HepG2 (cell line): Measurements from ENCODE around the gene STX1B. TPM values are rescaled to one million over a fixed set of nuclear protein-coding genes. Genes with fewer than 3 reads are reported as not detected.

Experiments used
- ERF ChIP-seq: IDR thresholded peaks from 2 replicates; pipeline ENCODE4 v1.6.1; 2018; ENCODE audit warnings: missing biosample characterization, missing genetic modification reagents
- MLLT10 ChIP-seq: sonication (generic); formaldehyde crosslinking; IDR thresholded peaks from 2 replicates; pipeline ENCODE4 v1.4.0; 2020; ENCODE audit warnings: missing genetic modification reagents
- NAIF1 ChIP-seq: sonication (generic); formaldehyde crosslinking; IDR thresholded peaks from 2 replicates; pipeline ENCODE4 v1.5.0; 2020; ENCODE audit warnings: mild to moderate bottlenecking, missing genetic modification reagents, borderline replicate concordance
- NFKBIZ ChIP-seq: IDR thresholded peaks from 2 replicates; pipeline ENCODE4 v1.6.1; 2018; ENCODE audit warnings: missing genetic modification reagents, missing compliant biosample characterization
- PPARG ChIP-seq: conservative IDR thresholded peaks from 2 replicates; pipeline ENCODE4 v1.6.1; 2016; ENCODE audit warnings: missing biosample characterization, missing genetic modification reagents
- SKI ChIP-seq: fragments of 450-650 bp; IDR thresholded peaks from one replicate; pipeline ENCODE4 v1.6.1; 2018; ENCODE audit warnings: mild to moderate bottlenecking; ENCODE audit not compliant: partially characterized antibody
- SMC3 ChIP-seq: IDR thresholded peaks from 2 replicates; pipeline ENCODE4 v1.6.1; 2011; ENCODE audit warnings: low read length, improper control_type of control experiment
- ZNF138 ChIP-seq: sonication (generic); formaldehyde crosslinking; IDR thresholded peaks from 2 replicates; pipeline ENCODE4 v1.5.0; 2020; ENCODE audit warnings: mild to moderate bottlenecking, low read depth, missing genetic modification reagents
- ZNF224 ChIP-seq: sonication (generic); formaldehyde crosslinking; IDR thresholded peaks from 2 replicates; pipeline ENCODE4 v1.5.0; 2020; ENCODE audit warnings: mild to moderate bottlenecking, missing genetic modification reagents
- ZNF253 ChIP-seq: sonication (generic); formaldehyde crosslinking; IDR thresholded peaks from 2 replicates; pipeline ENCODE4 v1.8.0; 2022; ENCODE audit warnings: mild to moderate bottlenecking, missing genetic modification reagents, borderline replicate concordance
- ZNF256 ChIP-seq: sonication (generic); formaldehyde crosslinking; conservative IDR thresholded peaks from 2 replicates; pipeline ENCODE4 v1.4.0; 2020; ENCODE audit warnings: missing genetic modification reagents
- ZNF33B ChIP-seq: sonication (generic); formaldehyde crosslinking; IDR thresholded peaks from 2 replicates; pipeline ENCODE4 v1.5.1; 2020; ENCODE audit warnings: mild to moderate bottlenecking, missing genetic modification reagents
- ZNF839 ChIP-seq: sonication (generic); formaldehyde crosslinking; IDR thresholded peaks from 2 replicates; pipeline ENCODE4 v1.4.0; 2020; ENCODE audit warnings: missing genetic modification reagents, mild to moderate bottlenecking, borderline replicate concordance
- polyA plus RNA-seq, 8 experiments: library from polyadenylated mRNA; depleted of rRNA in 3 of 8; stranded (reverse) in 7 of 8; unstranded in 1 of 8; fragments of >200 nt; fragmentation: Illumina TruSeq in 4 of 8; extraction: Trizol in 4 of 8; gene quantifications; 2 replicates each; pipeline versions ENCODE4 v1.2.1 to v1.2.3, GENCODE V29; 2011 to 2016; ENCODE audit warnings: low read depth in 4 of 8, missing spikeins in 1 of 8, mixed read lengths in 1 of 8; ENCODE audit not compliant: insufficient read depth in 1 of 8
- total RNA-seq, 5 experiments: library from RNA; depleted of rRNA; stranded (reverse); fragments of >200 nt; fragmentation: Illumina TruSeq; extraction: Trizol; gene quantifications; 2 replicates each; pipeline ENCODE4 v1.2.3, GENCODE V29; 2016; ENCODE audit warnings: low read depth in 1 of 5
- TF ChIP-seq, protein P1 (sequence below): sonication (generic); formaldehyde crosslinking; IDR thresholded peaks from 2 replicates; pipeline ENCODE4 v1.5.0; 2020; ENCODE audit warnings: mild to moderate bottlenecking, missing genetic modification reagents, moderate library complexity
- TF ChIP-seq, protein P2 (sequence below): IDR thresholded peaks from 2 replicates; pipeline ENCODE4 v1.6.1; 2016; ENCODE audit warnings: missing biosample characterization, missing genetic modification reagents, low read depth
- TF ChIP-seq, protein P3 (sequence below): sonication (generic); formaldehyde crosslinking; IDR thresholded peaks from 2 replicates; pipeline ENCODE4 v1.4.0; 2020; ENCODE audit warnings: missing genetic modification reagents
- TF ChIP-seq, protein P4 (sequence below): sonication (generic); formaldehyde crosslinking; IDR thresholded peaks from 2 replicates; pipeline ENCODE4 v1.4.0; 2020; ENCODE audit warnings: missing genetic modification reagents
- TF ChIP-seq, protein P5 (sequence below): sonication (generic); formaldehyde crosslinking; IDR thresholded peaks from 2 replicates; pipeline ENCODE4 v1.4.0; 2020; ENCODE audit warnings: mild to moderate bottlenecking, missing genetic modification reagents
- TF ChIP-seq, protein P6 (sequence below): IDR thresholded peaks from 2 replicates; pipeline ENCODE4 v1.6.1; 2016; ENCODE audit warnings: low read depth
- TF ChIP-seq, protein P7 (sequence below): sonication (generic); formaldehyde crosslinking; IDR thresholded peaks from 2 replicates; pipeline ENCODE4 v1.4.0; 2020; ENCODE audit warnings: mild to moderate bottlenecking, missing genetic modification reagents

The STX1B gene
- total and polyA plus RNA-seq, 2 of the 13 experiments (the other 11 are each of a cell fraction or from before 2014, with no cell fraction given): 2.1 to 3.0 TPM

DNA sequence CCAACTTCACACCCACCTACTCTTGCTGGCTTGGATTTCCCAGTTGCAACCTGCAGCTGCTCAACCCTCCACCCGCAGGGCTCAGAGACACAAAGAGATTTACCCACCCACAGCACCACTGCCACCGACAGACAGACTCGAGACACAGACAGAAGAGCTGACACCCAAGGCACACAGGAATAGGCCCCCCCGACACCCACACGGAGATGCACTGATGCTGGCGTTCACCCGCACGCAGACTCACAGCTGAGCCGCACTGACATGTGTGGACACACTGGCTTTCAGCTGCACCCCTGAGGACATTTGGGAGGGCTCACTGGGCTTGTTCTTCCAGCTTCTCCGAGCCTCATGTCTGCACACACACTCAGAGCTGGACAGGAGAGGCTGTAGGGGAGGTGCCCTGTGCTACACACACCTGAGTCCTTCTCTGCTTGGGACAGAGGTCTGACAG is 8.2 kb downstream of the STX1B start (continued):
- TF ChIP-seq, protein P1, sequence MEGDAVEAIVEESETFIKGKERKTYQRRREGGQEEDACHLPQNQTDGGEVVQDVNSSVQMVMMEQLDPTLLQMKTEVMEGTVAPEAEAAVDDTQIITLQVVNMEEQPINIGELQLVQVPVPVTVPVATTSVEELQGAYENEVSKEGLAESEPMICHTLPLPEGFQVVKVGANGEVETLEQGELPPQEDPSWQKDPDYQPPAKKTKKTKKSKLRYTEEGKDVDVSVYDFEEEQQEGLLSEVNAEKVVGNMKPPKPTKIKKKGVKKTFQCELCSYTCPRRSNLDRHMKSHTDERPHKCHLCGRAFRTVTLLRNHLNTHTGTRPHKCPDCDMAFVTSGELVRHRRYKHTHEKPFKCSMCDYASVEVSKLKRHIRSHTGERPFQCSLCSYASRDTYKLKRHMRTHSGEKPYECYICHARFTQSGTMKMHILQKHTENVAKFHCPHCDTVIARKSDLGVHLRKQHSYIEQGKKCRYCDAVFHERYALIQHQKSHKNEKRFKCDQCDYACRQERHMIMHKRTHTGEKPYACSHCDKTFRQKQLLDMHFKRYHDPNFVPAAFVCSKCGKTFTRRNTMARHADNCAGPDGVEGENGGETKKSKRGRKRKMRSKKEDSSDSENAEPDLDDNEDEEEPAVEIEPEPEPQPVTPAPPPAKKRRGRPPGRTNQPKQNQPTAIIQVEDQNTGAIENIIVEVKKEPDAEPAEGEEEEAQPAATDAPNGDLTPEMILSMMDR (CRISPR knock-in tag): peak; percentile 0; the same call in 1 of the 2 replicates
- TF ChIP-seq, protein P2, sequence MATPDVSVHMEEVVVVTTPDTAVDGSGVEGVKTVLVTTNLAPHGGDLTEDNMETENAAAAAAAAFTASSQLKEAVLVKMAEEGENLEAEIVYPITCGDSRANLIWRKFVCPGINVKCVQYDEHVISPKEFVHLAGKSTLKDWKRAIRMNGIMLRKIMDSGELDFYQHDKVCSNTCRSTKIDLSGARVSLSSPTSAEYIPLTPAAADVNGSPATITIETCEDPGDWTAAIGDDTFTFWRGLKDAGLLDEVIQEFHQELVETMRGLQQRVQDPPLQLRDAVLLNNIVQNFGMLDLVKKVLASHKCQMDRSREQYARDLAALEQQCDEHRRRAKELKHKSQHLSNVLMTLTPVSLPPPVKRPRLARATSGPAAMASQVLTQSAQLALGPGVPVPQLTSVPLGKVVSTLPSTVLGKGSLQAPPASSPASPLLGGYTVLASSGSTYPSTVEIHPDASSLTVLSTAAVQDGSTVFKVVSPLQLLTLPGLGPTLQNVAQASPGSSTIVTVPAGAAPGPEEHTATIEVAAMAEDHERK (CRISPR knock-in tag): no peak
- TF ChIP-seq, protein P3, sequence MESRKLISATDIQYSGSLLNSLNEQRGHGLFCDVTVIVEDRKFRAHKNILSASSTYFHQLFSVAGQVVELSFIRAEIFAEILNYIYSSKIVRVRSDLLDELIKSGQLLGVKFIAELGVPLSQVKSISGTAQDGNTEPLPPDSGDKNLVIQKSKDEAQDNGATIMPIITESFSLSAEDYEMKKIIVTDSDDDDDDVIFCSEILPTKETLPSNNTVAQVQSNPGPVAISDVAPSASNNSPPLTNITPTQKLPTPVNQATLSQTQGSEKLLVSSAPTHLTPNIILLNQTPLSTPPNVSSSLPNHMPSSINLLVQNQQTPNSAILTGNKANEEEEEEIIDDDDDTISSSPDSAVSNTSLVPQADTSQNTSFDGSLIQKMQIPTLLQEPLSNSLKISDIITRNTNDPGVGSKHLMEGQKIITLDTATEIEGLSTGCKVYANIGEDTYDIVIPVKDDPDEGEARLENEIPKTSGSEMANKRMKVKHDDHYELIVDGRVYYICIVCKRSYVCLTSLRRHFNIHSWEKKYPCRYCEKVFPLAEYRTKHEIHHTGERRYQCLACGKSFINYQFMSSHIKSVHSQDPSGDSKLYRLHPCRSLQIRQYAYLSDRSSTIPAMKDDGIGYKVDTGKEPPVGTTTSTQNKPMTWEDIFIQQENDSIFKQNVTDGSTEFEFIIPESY (CRISPR knock-in tag): no peak
- TF ChIP-seq NAIF1 (CRISPR knock-in tag) (no peak), SMC3 (no peak), NFKBIZ (CRISPR knock-in tag) (no peak), ERF (no peak), ZNF253 (CRISPR knock-in tag) (no peak), ZNF33B (CRISPR knock-in tag) (no peak), ZNF138 (CRISPR knock-in tag) (no peak), MLLT10 (CRISPR knock-in tag) (no peak), PPARG (no peak), ZNF224 (CRISPR knock-in tag) (no peak), ZNF256 (no peak), SKI (no peak), ZNF839 (CRISPR knock-in tag) (0 out of 2 replicates have a peak, but pooled peaks have one; percentile 64)
- TF ChIP-seq, protein P4, sequence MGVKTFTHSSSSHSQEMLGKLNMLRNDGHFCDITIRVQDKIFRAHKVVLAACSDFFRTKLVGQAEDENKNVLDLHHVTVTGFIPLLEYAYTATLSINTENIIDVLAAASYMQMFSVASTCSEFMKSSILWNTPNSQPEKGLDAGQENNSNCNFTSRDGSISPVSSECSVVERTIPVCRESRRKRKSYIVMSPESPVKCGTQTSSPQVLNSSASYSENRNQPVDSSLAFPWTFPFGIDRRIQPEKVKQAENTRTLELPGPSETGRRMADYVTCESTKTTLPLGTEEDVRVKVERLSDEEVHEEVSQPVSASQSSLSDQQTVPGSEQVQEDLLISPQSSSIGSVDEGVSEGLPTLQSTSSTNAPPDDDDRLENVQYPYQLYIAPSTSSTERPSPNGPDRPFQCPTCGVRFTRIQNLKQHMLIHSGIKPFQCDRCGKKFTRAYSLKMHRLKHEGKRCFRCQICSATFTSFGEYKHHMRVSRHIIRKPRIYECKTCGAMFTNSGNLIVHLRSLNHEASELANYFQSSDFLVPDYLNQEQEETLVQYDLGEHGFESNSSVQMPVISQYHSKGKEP (CRISPR knock-in tag): no peak
- TF ChIP-seq, protein P5, sequence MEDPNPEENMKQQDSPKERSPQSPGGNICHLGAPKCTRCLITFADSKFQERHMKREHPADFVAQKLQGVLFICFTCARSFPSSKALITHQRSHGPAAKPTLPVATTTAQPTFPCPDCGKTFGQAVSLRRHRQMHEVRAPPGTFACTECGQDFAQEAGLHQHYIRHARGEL: no peak
- TF ChIP-seq, protein P6, sequence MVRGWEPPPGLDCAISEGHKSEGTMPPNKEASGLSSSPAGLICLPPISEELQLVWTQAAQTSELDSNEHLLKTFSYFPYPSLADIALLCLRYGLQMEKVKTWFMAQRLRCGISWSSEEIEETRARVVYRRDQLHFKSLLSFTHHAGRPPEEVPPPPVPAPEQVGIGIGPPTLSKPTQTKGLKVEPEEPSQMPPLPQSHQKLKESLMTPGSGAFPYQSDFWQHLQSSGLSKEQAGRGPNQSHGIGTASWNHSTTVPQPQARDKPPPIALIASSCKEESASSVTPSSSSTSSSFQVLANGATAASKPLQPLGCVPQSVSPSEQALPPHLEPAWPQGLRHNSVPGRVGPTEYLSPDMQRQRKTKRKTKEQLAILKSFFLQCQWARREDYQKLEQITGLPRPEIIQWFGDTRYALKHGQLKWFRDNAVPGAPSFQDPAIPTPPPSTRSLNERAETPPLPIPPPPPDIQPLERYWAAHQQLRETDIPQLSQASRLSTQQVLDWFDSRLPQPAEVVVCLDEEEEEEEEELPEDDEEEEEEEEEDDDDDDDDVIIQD: no peak
- TF ChIP-seq, protein P7, sequence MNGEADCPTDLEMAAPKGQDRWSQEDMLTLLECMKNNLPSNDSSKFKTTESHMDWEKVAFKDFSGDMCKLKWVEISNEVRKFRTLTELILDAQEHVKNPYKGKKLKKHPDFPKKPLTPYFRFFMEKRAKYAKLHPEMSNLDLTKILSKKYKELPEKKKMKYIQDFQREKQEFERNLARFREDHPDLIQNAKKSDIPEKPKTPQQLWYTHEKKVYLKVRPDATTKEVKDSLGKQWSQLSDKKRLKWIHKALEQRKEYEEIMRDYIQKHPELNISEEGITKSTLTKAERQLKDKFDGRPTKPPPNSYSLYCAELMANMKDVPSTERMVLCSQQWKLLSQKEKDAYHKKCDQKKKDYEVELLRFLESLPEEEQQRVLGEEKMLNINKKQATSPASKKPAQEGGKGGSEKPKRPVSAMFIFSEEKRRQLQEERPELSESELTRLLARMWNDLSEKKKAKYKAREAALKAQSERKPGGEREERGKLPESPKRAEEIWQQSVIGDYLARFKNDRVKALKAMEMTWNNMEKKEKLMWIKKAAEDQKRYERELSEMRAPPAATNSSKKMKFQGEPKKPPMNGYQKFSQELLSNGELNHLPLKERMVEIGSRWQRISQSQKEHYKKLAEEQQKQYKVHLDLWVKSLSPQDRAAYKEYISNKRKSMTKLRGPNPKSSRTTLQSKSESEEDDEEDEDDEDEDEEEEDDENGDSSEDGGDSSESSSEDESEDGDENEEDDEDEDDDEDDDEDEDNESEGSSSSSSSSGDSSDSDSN (CRISPR knock-in tag): peak; percentile 39; the same call in 1 of the 2 replicates
